Measurements from ENCODE around the gene PHLDB3.

PHLDB3 gene

GRCh38 chr19:43501661-43502418 lies 2.7 kb downstream of the PHLDB3 start:
- in situ Hi-C loops (cut with MboI; ENCODE audit: low sequenced_read_pairs) = no loop called here

GRCh38 chr19:43499042-43499441 lies 5.5 kb downstream of the PHLDB3 start:
- in situ Hi-C loops (cut with MboI; ENCODE audit: low sequenced_read_pairs) = no loop called here

GRCh38 chr19:43498233-43498842 lies 6.2 kb downstream of the PHLDB3 start:
- in situ Hi-C loops (cut with MboI; ENCODE audit: low sequenced_read_pairs) = no loop called here

- in situ Hi-C loops (cut with MboI; ENCODE audit: low sequenced_read_pairs) = no loop called here
These were observed 7.6 kb downstream of the PHLDB3 start for GRCh38 chr19:43496960-43497359.

- in situ Hi-C loops (cut with MboI; ENCODE audit: low sequenced_read_pairs) = no loop called here
These were observed 9.5 kb downstream of the PHLDB3 start for GRCh38 chr19:43495082-43495481.

- in situ Hi-C loops (cut with MboI; ENCODE audit: low sequenced_read_pairs) = no loop called here
These were observed 13.8 kb downstream of the PHLDB3 start for GRCh38 chr19:43490759-43491158.

- in situ Hi-C loops (cut with MboI; ENCODE audit: low sequenced_read_pairs) = no loop called here
These were observed 14.5 kb downstream of the PHLDB3 start for GRCh38 chr19:43489979-43490599.

- in situ Hi-C loops (cut with MboI; ENCODE audit: low sequenced_read_pairs) = no loop called here
These were observed 15.2 kb downstream of the PHLDB3 start for GRCh38 chr19:43489310-43489709.

GRCh38 chr19:43488179-43488578 lies 16.4 kb downstream of the PHLDB3 start:
- in situ Hi-C loops (cut with MboI; ENCODE audit: low sequenced_read_pairs) = no loop called here

- in situ Hi-C loops (cut with MboI; ENCODE audit: low sequenced_read_pairs) = no loop called here
These were observed 18.1 kb downstream of the PHLDB3 start for GRCh38 chr19:43486412-43486811.

GRCh38 chr19:43485951-43486350 lies 18.6 kb downstream of the PHLDB3 start:
- in situ Hi-C loops (cut with MboI; ENCODE audit: low sequenced_read_pairs) = no loop called here

GRCh38 chr19:43483281-43483680 lies 21.3 kb downstream of the PHLDB3 start:
- in situ Hi-C loops (cut with MboI; ENCODE audit: low sequenced_read_pairs) = no loop called here

GRCh38 chr19:43482193-43482592 lies 22.4 kb downstream of the PHLDB3 start:
- in situ Hi-C loops (cut with MboI; ENCODE audit: low sequenced_read_pairs) = no loop called here

- in situ Hi-C loops (cut with MboI; ENCODE audit: low sequenced_read_pairs) = no loop called here
These were observed 22.8 kb downstream of the PHLDB3 start for GRCh38 chr19:43481701-43482100.

- in situ Hi-C loops (cut with MboI; ENCODE audit: low sequenced_read_pairs) = no loop called here
These were observed 24.0 kb downstream of the PHLDB3 start for GRCh38 chr19:43480574-43480973.

GRCh38 chr19:43479961-43480561 lies 24.5 kb downstream of the PHLDB3 start:
- in situ Hi-C loops (cut with MboI; ENCODE audit: low sequenced_read_pairs) = no loop called here

GRCh38 chr19:43479226-43479625 lies 25.3 kb downstream of the PHLDB3 start:
- in situ Hi-C loops (cut with MboI; ENCODE audit: low sequenced_read_pairs) = no loop called here

- in situ Hi-C loops (cut with MboI; ENCODE audit: low sequenced_read_pairs) = no loop called here
These were observed 26.2 kb downstream of the PHLDB3 start for GRCh38 chr19:43478323-43478722.

- in situ Hi-C loops (cut with MboI; ENCODE audit: low sequenced_read_pairs) = no loop called here
These were observed 27.9 kb downstream of the PHLDB3 start for GRCh38 chr19:43476606-43477005.

GRCh38 chr19:43474986-43475705 lies 29.4 kb downstream of the PHLDB3 start:
- in situ Hi-C loops (cut with MboI; ENCODE audit: low sequenced_read_pairs) = loop anchor here (25.0 kb wide), 1 partner anchor 312 kb away; the partner anchor contains the start of gene KCNN4

- in situ Hi-C loops (cut with MboI; ENCODE audit: low sequenced_read_pairs) = loop anchor here (25.0 kb wide), 1 partner anchor 313 kb away; the partner anchor contains the start of gene KCNN4
These were observed 30.1 kb downstream of the PHLDB3 start for GRCh38 chr19:43474487-43474886.

All from HL-60/S4 treated with phorbol 12-myristate 13-acetate at 8.2 ng/mL for 4 days and 3 days (cell line).